Neural progenitor cell (in vitro differentiated cells): Measurements from ENCODE around the gene IRF2BP2.

ENCODE experiments used
- CTCF ChIP-seq: fragments of 200-600 bp; sonication (generic); IDR thresholded peaks from 2 replicates; pipeline ENCODE4 v1.5.1; 2017; ENCODE audit warnings: antibody characterized with exemption, mild to moderate bottlenecking
- EZH2phosphoT487 ChIP-seq: fragments of 200-600 bp; sonication (generic); IDR thresholded peaks from 2 replicates; pipeline ENCODE4 v1.6.1; 2017; ENCODE audit warnings: antibody characterized with exemption

DNA sequence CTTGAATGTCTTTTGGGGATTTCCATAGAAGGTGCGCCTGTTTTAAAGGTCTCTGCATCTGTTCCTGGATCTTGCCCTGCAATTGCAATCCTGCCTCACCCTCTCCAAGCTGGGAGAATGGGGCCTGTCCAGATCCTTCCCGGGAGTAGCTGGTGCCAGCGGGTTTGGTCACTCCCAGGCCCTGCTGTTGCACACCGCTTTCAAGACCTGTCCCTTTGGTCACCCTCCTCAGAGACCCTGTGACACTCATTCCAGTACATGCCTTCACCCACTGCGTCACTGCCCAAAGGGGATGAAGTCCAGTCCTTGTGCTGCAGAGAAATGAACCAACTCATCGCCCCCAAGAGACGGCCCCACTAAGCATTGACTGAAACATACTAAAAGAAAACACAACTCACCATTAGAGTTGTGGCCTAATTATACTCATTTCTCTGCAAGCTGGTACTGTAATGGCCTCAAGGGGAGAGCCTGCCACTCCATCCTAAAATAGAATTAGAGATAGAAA, 1.9 kb upstream of the IRF2BP2 start:
- TF ChIP-seq CTCF (no peak), EZH2phosphoT487 (no peak)
